Right lobe of liver (tissue), 6 donors: Measurements from ENCODE around the gene SPACA7. TPM values are rescaled to one million over a fixed set of nuclear protein-coding genes. Genes with fewer than 3 reads are reported as not detected.

Source experiments
- ATAC-seq, 4 donors: fragments of 200-7000 bp; cut with Tn5 transposase; one replicate each; pipeline ENCODE4 v1.9.1; 2020; ENCODE audit warnings: mild to moderate bottlenecking in 4 of 4, moderate library complexity in 4 of 4
- DNase-seq, 3 donors: peaks; one replicate each; pipeline ENCODE4 v3.0.0-alpha.2; 2020
- H3K27ac ChIP-seq, 3 donors: fragments of 200-600 bp; one replicate each; pipeline ENCODE4 v1.8.0; 2022
- H3K27me3 ChIP-seq, 2 donors: fragments of 200-600 bp; one replicate each; pipeline ENCODE4 v1.8.0; 2022
- H3K36me3 ChIP-seq, 4 donors: fragments of 200-600 bp; sonication (generic) in 1 of 4; one replicate each; pipeline versions ENCODE4 v1.5.1 to v1.8.0; 2017 to 2022; ENCODE audit warnings: control low read depth in 1 of 4
- H3K4me1 ChIP-seq, 4 donors: fragments of 200-600 bp; sonication (generic) in 1 of 4; one replicate each; pipeline versions ENCODE4 v1.5.1 to v1.8.0; 2017 to 2022; ENCODE audit warnings: control low read depth in 1 of 4
- H3K4me3 ChIP-seq, 3 donors: fragments of 200-600 bp; one replicate each; pipeline ENCODE4 v1.8.0; 2022
- H3K9me3 ChIP-seq, 4 donors: fragments of 200-600 bp; sonication (generic) in 1 of 4; one replicate each; pipeline versions ENCODE4 v1.5.1 to v1.8.0; 2017 to 2022; ENCODE audit warnings: control low read depth in 1 of 4
- POLR2A ChIP-seq: fragments of 450-650 bp; IDR thresholded peaks from one replicate; pipeline ENCODE4 v1.6.1; 2017; ENCODE audit warnings: antibody characterized with exemption, mild to moderate bottlenecking
- WGBS: methylation state at CpG from one replicate; pipeline ENCODE4 v1.1.6; 2018; ENCODE audit warnings: low coverage, low lambda C conversion rate; ENCODE audit not compliant: insufficient coverage; ENCODE audit errors: missing lambda C conversion rate; 5-methylcytosine and 5-hydroxymethylcytosine counted together
- intact Hi-C, 2 donors: fragments of 100-400 bp; cut with DNase I; formaldehyde crosslinking; loops; one replicate each; pipeline versions ENCODE4 v1.11.2 to v1.14.1; 2022
- long read RNA-seq: library from polyadenylated mRNA; unstranded; transcript quantifications from one replicate; pipeline ENCODE4 v2.0.0, GENCODE V29; 2019
- total RNA-seq, 6 experiments: library from RNA; depleted of rRNA in 2 of 6; stranded (reverse); fragments of >200 nt in 2 of 6; fragmentation: NEBNext Ultra II Directional in 3 of 6; extraction: Animal tissue kit (Norgen Biotek cat#: 25700) in 3 of 6; gene quantifications; one replicate each; pipeline versions ENCODE4 v1.1.0 to v1.2.4, GENCODE V29; 2016 to 2023
- TF ChIP-seq, protein P1 (sequence below), 4 donors: fragments of 200-600 bp in 3 of 4; fragments of 450-650 bp in 1 of 4; IDR thresholded peaks; one replicate each; pipeline versions ENCODE4 v1.5.1 to v1.8.0; 2016 to 2022; ENCODE audit warnings: antibody characterized with exemption in 4 of 4, mild to moderate bottlenecking in 2 of 4
- donor health status: DM: no; HTN: yes; CAD: no.
- donor health status: DM: no; HTN: no; CAD: no.
- donor health status: DM: no; HTN: no; CAD: no.
- donor health status: DM: no; HTN: yes; CAD: no.
- donor health status: DM: no; HTN: yes; CAD: no.

SPACA7 gene, protein sequence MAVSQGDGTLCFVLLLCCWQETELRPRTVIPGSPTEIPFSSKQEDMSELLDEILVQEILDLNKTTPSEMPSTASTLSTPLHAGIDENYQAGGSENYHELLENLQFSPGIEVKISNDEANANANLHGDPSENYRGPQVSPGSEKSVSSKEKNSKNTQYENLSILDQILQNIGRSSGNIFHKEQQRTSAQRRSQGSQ
- not detected for total RNA-seq
- long read RNA-seq, result 0 reads

DNA sequence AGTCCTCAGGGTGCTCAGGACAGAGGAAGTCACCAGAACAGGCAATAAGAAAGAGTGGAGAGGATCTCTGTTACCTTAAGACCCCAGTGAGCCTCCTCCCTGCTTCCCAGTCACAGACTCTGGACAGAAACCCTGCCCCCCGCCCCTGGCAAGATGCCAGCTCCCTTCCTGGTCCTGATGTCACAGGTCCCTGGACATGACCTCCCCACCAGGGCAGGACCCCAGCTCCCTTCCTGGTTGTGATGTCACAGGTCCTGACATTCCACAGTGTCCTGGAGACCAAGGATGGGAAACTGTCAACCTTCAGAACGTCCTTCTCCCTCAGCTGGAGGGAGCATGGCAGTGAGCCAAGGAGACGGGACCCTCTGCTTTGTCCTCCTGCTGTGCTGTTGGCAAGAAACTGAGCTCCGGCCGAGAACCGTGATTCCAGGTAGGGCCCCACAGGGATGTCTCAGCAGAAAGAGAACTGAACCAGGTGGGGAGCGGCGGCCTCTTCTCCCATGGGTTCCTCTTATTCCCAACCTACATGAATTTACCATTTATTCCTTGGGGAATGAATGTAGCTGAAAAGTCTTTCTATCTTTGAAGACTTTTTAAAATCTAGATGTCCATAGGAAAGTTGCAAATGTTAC is at the start of gene SPACA7:
TSS of gene SPACA7 (plus strand) at position 306 of the 632 bp plus-strand sequence. CDS start at position 337, 31 bp downstream.
- WGBS, result 69% methylated on average over 6 of the region's 8 CpGs
- no peak for DNase-seq

DNA sequence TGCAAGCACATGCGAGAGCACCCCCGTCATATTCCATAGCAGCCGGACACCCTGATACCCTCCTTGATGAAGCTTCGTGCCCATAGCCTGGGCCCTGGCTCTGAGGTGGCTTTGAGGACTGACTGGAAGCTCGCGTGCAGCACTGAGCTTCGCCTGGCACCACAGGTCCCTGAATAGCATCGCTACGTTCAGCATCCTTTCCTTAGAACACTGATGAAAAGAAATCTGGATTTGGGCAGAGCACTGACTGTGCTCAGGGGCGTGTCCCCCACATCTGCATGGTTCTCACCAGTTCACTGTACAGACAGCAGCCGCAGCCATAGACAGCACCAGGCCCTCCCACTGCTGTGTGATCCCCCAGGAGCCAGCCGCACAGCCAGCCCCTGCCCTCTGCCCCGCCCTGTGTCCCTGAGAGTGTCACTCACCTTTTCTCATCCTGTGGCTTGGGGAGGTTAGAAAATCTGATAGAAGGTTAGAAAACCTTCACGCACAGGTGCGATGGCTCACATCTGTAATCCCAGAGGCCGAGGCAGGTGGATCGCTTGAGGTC is 49.3 kb upstream of the SPACA7 start:
- intact Hi-C loops, result no loop called here
- WGBS, result 72% methylated on average over 6 of the region's 17 CpGs
- ATAC-seq, result no peak
- Histone ChIP-seq H3K4me3 (no peak overlapping the region), H3K27me3 (no peaks in the 10 kb centered on the region), H3K27ac (no peak overlapping the region), H3K36me3 (no peaks in the 10 kb centered on the region), H3K9me3 (no peaks in the 10 kb centered on the region), H3K4me1 (no peaks in the 10 kb centered on the region)
- no peak for TF ChIP-seq POLR2A
- TF ChIP-seq, protein P1, sequence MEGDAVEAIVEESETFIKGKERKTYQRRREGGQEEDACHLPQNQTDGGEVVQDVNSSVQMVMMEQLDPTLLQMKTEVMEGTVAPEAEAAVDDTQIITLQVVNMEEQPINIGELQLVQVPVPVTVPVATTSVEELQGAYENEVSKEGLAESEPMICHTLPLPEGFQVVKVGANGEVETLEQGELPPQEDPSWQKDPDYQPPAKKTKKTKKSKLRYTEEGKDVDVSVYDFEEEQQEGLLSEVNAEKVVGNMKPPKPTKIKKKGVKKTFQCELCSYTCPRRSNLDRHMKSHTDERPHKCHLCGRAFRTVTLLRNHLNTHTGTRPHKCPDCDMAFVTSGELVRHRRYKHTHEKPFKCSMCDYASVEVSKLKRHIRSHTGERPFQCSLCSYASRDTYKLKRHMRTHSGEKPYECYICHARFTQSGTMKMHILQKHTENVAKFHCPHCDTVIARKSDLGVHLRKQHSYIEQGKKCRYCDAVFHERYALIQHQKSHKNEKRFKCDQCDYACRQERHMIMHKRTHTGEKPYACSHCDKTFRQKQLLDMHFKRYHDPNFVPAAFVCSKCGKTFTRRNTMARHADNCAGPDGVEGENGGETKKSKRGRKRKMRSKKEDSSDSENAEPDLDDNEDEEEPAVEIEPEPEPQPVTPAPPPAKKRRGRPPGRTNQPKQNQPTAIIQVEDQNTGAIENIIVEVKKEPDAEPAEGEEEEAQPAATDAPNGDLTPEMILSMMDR (IDR thresholded peaks at IDR 0.05), result no peak
- DNase-seq, result no peak

More for the DNA sequence above, at the start of gene SPACA7:
- no peak for ATAC-seq
- no peaks in the 10 kb centered on the region for H3K36me3 ChIP-seq
- intact Hi-C loops, result no loop called here
- no peaks in the 10 kb centered on the region for H3K27me3 ChIP-seq
- TF ChIP-seq POLR2A, result no peak
- TF ChIP-seq, protein P1 (IDR thresholded peaks at IDR 0.05), result no peak
- no peaks in the 10 kb centered on the region for H3K4me1 ChIP-seq
- no peak within 1 kb of the TSS for H3K4me3 ChIP-seq
- no peaks in the 10 kb centered on the region for H3K9me3 ChIP-seq
- H3K27ac ChIP-seq, result no peak within 1 kb of the TSS

DNA sequence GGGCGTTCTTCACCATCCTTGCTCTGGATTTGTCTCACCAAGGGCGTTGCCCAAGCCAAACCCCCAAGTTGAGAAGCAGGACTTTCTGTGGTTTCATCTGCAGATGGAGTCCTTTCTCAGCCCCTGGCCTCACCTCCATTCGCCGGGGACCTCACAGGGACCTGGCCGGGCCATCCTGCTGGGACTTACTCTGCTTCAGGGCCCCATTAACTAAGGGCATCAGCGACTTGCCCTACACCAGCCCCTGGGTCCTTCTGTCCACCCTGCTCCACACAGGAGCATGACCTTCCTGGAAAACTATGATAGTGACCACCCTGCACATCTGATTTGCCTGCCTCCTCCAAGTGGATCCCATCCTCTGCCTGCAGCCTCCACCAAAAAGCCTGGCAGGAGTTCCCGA is 47.2 kb upstream of the SPACA7 start:
- ATAC-seq (no peak), DNase-seq (no peak)
- TF ChIP-seq POLR2A, result no peak
- TF ChIP-seq, protein P1 (IDR thresholded peaks at IDR 0.05), result no peak
- Histone ChIP-seq H3K4me1 (no peaks in the 10 kb centered on the region), H3K27me3 (no peaks in the 10 kb centered on the region), H3K27ac (no peak overlapping the region), H3K9me3 (no peaks in the 10 kb centered on the region), H3K4me3 (no peak overlapping the region), H3K36me3 (no peaks in the 10 kb centered on the region)
- WGBS, result 86% methylated on average over 1 of the region's 7 CpGs
- intact Hi-C loops, result no loop called here

DNA sequence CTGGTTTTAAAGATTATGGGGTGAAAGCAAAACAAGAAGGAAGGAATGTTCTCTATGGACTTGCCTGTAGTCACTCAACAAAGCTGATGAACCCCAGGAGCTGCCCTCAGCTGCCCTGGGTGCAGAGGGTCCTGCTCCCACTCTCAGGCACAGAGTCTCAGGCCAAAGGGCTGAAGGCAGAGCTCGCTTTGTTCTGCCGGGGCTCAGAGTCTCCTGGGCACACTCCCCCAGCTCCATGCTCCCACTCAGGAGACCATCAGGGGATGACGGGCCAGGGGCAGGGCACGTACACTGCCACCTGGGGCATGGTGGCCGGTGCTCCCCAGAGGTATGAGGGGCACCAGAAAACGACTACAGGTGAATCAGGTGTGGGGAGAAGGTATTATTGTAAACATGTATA is 46.8 kb upstream of the SPACA7 start:
- Histone ChIP-seq H3K36me3 (no peaks in the 10 kb centered on the region), H3K4me3 (no peak overlapping the region), H3K27ac (no peak overlapping the region), H3K9me3 (no peaks in the 10 kb centered on the region), H3K27me3 (no peaks in the 10 kb centered on the region), H3K4me1 (no peaks in the 10 kb centered on the region)
- 53% methylated on average over 3 of the region's 6 CpGs for whole genome bisulfite sequencing
- TF ChIP-seq, protein P1 (IDR thresholded peaks at IDR 0.05), result no peak
- TF ChIP-seq POLR2A, result no peak
- no peak for DNase-seq
- no peak for ATAC-seq
- intact Hi-C loops, result no loop called here
